Fibroblast of gingiva (primary cell): ENCODE measurements around the gene PID1.
A peak's percentile ranks its signal among the peaks of the same experiment; 100 is the strongest.

Experiments
- DNase-seq: peaks from one replicate; pipeline ENCODE4 v3.0.0-alpha.2; 2011; ENCODE audit warnings: low read depth

The PID1 gene, protein sequence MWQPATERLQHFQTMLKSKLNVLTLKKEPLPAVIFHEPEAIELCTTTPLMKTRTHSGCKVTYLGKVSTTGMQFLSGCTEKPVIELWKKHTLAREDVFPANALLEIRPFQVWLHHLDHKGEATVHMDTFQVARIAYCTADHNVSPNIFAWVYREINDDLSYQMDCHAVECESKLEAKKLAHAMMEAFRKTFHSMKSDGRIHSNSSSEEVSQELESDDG

DNA sequence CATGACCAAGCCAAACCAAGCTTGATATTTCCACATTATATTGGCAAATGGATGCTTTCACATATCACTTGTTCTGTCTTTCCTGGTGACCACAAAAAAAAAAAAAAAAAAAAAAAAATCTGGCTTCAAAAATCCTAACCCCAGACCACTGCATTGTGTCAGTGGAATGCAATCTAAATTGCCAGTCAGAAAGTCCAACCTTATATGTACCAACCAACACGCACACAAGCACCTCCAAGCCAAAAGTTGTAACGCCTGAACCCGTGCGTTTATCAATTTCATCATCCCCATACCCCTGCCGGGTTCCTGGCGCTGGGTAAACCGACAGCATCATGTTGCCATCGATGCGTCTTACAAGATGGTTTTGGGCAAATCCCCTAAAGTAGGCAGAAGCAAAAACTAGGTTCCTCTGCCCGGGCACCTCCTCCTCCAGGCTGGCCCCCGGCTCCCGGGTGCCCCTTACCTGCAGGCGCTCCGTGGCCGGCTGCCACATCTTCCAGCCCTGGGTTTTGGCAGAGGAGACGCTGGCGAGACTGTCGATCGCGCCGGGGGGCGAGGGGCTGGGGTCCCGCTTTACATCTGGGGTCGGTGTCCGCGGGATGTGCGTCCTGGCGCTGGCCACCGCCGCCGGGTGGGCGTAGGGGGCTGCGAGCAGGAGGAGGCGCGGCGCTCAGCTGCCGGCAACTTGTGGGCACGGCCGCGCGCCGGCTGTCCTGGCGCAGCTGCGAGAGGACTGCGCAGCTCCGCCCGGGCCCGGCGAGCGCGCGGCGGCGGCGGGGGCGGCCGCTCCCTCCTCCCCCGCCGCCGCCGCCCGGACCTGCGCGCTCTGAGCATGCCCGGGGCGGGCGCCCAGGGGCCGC, at the start of gene PID1:
PID1 (minus strand) TSS at position 737 of the 860 bp plus-strand sequence; CDS start at position 493, 244 bp downstream.
- DNase-seq, result peak; percentile 65

- DNase-seq, result no peak
These were observed 48.5 kb upstream of the PID1 start for GRCh38 chr2:229319558-229319957.

- DNase-seq, result no peak
These were observed 43.0 kb upstream of the PID1 start for GRCh38 chr2:229314117-229314516.

- DNase-seq, result peak; percentile 72
These were observed 42.5 kb upstream of the PID1 start for GRCh38 chr2:229313591-229313990.

DNA sequence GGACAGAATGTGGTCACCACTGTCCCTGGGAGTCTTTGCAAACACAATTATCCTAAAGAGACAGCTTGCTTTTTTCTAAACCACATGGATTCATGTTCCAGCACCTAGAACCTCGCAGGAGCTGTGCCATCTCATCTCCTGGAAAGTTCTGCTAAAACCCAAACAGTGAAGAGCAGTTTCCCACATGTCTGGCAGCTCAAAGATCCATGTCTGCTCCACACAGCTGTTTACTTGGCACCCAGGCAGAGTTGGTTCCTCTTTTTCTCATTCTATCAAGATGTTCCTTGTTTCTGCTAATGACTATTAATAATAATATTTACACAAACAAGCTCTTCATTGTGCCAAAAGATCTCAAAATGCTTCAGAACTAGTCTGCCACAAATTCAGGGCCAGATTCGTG, 30.1 kb upstream of the PID1 start:
- DNase-seq, result no peak

DNA sequence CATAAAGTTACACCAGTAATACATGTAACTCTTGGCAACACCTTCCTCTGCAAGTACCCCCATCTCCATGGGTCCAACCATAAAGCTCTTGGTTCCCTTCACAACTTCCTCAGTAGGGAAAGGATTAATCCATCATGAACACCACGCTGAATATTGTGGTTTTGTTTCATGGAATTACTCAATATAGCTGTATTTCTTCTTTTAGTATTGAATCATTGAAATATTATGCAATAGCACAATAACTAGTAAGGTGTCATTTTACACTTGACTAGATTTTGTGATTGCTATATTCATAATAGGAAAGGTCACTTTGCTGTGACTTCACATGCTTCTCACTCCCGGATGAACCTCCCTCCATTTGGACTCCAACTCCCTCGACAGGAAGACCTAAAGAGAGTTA, 29.7 kb upstream of the PID1 start:
- DNase-seq, result peak; percentile 39

DNA sequence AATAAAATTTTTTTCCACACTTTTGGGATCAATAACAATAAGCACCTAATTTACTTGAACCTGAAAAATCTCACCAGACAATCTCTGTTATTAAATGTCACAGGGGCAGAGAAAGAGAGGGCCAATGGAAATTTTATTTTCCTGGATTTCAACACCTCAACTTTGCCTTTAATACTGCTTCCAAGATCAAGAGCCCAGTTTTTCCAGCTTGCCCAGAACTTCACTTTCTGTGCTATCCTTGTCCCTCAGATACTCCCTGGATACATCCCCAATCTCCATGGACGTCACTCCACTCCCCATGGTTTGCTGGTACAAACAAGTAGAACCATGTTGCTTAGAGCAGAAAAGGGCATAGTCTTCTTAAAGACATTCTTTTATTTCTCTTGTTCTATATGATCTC, 29.3 kb upstream of the PID1 start:
- no peak for DNase-seq

DNA sequence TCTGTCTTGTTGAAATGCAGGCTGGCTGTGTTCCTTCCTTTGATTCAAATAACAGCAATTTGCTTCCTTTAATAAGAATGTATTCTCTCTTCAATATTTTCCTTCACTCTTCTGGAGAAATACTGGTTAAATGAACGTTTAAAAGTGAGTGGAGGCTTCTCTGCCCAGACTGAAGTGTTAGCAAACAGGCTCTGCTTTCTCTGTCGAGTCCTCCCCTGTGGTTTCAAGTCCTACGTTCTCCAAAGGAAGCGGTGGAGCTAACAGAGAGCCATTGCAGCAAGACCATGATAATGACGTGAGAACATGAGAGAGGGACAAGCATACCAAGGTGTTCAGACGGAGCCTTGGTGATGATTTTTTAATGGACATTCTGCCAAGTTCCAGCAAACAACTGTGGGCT, 26.2 kb upstream of the PID1 start:
- peak; percentile 32 for DNase-seq

DNA sequence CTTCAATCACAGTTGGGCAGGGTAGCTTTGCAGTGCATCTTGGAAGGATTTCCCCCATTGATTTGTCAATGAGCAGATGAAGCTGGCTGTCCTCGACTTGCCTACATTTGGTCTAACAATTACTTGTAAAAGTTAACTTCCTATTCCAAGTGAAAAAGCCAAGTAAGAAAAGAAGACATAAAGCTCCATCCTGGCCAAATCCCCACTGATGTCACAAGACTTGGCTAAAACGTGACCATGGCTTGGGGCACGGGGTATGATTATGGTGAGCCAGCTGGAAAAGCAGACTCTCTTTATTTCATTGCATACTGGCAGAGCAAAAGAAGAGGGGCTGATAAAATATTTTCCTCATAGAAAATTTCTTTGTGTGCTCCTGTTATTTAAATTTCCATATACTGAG, 25.4 kb upstream of the PID1 start:
- peak; percentile 27 for DNase-seq

- peak; percentile 46 for DNase-seq
These were observed 24.9 kb upstream of the PID1 start for GRCh38 chr2:229296016-229296415.

DNA sequence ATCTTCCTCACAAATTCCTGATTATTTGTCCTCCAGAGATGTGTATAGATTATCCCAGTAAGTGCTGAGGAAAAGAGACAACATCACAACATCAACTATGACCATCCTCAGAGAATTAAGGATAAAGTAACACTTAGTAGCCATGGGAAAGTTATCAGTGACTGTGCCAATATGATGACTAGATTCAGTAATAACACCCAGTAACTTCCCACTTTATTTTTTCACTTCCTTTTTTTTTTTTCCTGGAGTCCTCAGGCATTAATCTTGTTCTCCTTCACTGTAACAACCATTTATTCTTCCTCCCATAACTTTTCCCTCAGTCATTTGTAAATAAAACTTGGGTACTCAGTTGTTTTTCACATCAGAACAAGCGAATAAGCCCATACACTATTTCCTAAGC, 16.7 kb upstream of the PID1 start:
- DNase-seq, result no peak

- peak; percentile 97 for DNase-seq
These were observed 11.9 kb upstream of the PID1 start for GRCh38 chr2:229282758-229283546.

GRCh38 chr2:229279516-229279915, 8.4 kb upstream of the PID1 start:
- no peak for DNase-seq

DNA sequence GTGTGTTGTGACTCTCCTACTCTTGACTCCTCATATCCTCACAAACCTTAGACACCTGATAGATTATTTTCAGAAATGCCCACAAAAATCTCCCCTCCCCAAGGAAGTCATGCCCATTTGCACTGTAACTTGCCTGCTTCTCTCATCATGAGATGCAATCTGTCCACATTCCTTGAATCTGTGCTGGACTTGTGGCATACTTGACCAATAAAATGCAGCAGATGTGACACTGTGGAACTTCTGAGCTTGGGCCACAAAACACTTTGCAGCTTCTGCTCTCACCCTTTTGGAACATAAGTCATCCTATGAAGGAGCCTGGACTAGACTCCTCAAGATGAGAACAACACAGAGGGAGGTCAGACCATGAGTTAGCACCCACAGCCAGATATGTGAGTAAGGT, 4.4 kb upstream of the PID1 start:
- DNase-seq, result no peak

DNA sequence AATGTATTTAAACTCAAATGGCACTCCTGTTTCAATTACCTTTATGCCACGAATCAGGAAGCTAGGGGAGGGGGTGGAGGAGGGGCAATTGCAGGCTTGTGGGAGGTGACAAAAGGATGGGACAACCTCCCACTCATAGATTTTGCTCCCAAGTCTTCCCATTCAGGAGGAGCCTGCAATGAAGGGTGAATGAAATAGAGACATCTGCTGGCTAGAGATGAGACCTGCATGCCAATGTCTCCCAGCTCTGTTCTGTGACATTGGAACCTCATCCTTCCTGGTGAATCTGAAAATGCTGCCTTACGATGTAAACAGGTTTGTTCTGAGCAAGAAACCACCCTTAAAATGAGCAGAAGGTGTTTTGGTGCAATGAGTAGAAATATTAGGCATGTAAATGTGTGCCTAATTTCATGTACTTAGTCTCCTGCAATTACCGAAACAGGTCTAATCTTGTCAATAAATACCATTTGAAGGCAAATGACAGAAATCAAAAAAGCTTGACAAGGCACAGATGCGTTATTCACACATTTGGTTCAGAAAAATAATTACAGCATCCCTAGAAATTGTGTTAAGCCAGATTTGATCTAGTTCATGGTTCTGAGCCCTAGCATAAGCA, 2.7 kb upstream of the PID1 start:
- peak; percentile 84 for DNase-seq

DNA sequence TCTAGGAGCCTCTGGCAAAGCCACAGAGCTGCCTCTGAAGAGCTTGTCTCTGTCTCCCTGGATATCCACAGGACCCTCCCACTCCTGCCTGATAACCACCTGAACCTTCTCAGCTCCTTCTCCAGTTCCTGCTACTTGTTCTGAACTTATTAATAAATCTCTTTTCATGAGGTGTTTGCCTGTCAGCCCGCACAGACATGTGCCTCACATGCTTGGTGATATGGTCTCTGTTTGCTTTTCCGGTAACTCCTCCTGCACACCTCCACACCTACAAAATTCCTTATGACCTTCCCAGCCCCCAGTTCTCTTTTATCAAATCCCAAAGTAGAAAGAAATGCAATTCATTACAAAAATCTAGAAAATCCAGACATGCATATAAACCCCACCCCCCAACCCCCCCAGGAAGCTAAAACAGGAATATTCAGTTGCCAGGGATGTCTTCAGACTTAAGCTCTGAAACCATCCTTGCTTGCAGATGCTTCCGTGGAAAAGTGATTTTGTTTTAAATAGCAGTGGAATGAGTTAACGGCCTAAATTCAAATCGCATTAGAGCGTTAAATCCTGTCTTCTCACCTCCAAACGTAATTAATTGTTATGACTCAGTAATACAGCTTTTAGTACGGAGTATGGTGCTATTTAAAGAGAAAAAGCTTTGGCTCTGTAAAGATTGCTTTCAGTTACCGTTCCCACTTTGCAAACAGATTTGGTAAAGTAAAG, 2.1 kb upstream of the PID1 start:
- no peak for DNase-seq

DNA sequence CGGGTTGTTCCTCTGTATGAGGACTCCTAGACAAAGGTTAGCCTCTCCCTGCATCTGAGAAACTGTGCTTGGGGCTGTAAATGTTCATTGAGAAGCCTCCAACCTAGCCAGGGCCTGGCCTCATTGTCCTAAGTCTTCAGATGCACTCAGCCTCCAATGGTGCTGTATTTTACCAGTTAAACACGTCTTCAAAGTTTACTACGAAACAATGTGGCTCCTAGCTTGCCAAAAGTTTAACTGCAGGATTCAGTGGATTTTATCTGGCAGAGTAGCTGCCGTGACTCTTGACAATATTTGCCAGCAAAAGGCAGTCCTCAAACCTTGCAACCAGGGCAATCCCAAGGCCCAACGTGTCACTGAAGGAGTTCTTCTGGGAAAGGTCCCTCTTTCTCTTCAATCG, 1.1 kb downstream of the PID1 start:
- no peak for DNase-seq

- DNase-seq, result no peak
These were observed 1.9 kb downstream of the PID1 start for GRCh38 chr2:229269146-229269545.

DNA sequence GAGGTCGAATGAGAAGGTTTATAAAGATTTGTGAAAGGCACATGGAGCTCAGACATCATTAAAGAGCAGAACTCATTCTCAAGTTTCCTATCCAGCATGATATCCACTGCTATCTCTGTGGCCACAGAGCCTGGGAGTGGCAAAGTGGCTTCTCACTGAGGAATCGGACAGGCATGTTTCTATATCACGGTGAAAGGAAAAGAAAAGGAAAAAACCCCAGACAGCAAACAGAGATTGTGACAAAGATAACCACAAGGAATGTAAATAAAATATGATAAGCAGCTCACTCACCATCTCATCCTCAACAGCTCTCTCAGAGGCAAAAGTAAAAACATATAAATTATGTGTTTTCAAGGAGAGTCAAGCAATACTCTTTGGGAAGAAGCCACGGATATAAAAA, 2.5 kb downstream of the PID1 start:
- DNase-seq, result no peak

- DNase-seq, result no peak
These were observed 4.0 kb downstream of the PID1 start for GRCh38 chr2:229267080-229267479.

GRCh38 chr2:229265727-229266126, 5.4 kb downstream of the PID1 start:
- no peak for DNase-seq

DNA sequence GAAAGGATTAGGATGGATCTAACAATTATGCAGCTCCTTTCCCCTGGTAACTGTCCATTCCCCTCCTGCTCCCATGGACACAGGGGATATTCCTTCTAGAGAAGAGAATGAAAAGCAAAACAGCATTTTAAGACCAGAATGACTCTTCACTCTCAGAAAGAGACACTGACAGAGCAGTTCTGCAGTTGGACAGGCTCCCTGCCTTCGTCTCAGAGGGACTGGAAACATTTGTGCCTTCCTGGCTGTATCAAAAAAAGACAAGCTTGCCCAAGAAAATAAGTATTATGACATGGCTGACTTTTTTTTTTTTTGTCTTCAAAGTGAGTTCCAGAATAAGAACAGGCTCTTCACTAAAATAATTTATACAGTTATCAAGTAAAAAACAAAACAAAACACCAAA, 9.5 kb downstream of the PID1 start:
- DNase-seq, result no peak
